DOHH2 (cell line): ENCODE results near the gene IRX2.

Experiments used
- H3F3A ChIP-seq: fragments of 200-600 bp; sonication (generic), shearing (Covaris generic); 2 replicates; pipeline ENCODE4 v1.6.0; 2016; ENCODE audit warnings: antibody characterized with exemption, mild to moderate bottlenecking; ENCODE audit not compliant: control insufficient read depth, insufficient read depth
- H3K27ac ChIP-seq: fragments of 200-600 bp; sonication (generic); 2 replicates; pipeline ENCODE4 v1.5.1; 2014; ENCODE audit warnings: low read depth, mild to moderate bottlenecking, low read length, moderate library complexity
- H3K27me3 ChIP-seq: fragments of 200-600 bp; sonication (generic); 2 replicates; pipeline ENCODE4 v1.6.1; 2014; ENCODE audit warnings: mild to moderate bottlenecking, low read length, mixed read lengths; ENCODE audit not compliant: control insufficient read depth
- H3K36me3 ChIP-seq: fragments of 200-600 bp; sonication (generic); 2 replicates; pipeline ENCODE4 v1.6.1; 2014; ENCODE audit warnings: mild to moderate bottlenecking, low read length, moderate library complexity, mixed read lengths; ENCODE audit not compliant: control insufficient read depth
- H3K4me1 ChIP-seq: fragments of 200-600 bp; sonication (generic); 2 replicates; pipeline ENCODE4 v1.6.1; 2014; ENCODE audit warnings: mild to moderate bottlenecking, low read length, mixed read lengths; ENCODE audit not compliant: control insufficient read depth
- H3K4me2 ChIP-seq: fragments of 200-600 bp; sonication (generic); 2 replicates; pipeline ENCODE4 v1.6.0; 2014; ENCODE audit warnings: mild to moderate bottlenecking, low read length, moderate library complexity
- H3K4me3 ChIP-seq: fragments of 200-600 bp; sonication (generic); 2 replicates; pipeline ENCODE4 v1.5.1; 2014; ENCODE audit warnings: mild to moderate bottlenecking, low read length, mixed read lengths
- H3K79me2 ChIP-seq: fragments of 200-600 bp; sonication (generic); 2 replicates; pipeline ENCODE4 v1.6.1; 2014; ENCODE audit warnings: mild to moderate bottlenecking, low read length, mixed read lengths; ENCODE audit not compliant: control insufficient read depth
- H3K9me2 ChIP-seq: fragments of 200-600 bp; sonication (generic); replicated peaks from 2 replicates; pipeline ENCODE4 v1.6.1; 2014; ENCODE audit warnings: mild to moderate bottlenecking, low read length, mixed read lengths; ENCODE audit not compliant: control insufficient read depth
- H3K9me3 ChIP-seq: fragments of 200-600 bp; sonication (generic); 2 replicates; pipeline ENCODE4 v1.6.1; 2014; ENCODE audit warnings: antibody characterized with exemption, low read length, mixed read lengths; ENCODE audit not compliant: control insufficient read depth, insufficient read depth
- H4K20me1 ChIP-seq: fragments of 200-600 bp; sonication (generic); 2 replicates; pipeline ENCODE4 v1.6.0; 2014; ENCODE audit warnings: low read depth, mild to moderate bottlenecking, antibody characterized with exemption, low read length, moderate library complexity; ENCODE audit not compliant: control insufficient read depth, insufficient read depth
- CTCF ChIP-seq: fragments of 200-600 bp; sonication (generic); IDR thresholded peaks from one replicate; pipeline ENCODE4 v1.5.1; 2014; ENCODE audit warnings: antibody characterized with exemption, mild to moderate bottlenecking, low read depth, low read length; ENCODE audit not compliant: poor library complexity, severe bottlenecking
- EZH2phosphoT487 ChIP-seq: fragments of 200-600 bp; sonication (generic); IDR thresholded peaks from 2 replicates; pipeline ENCODE4 v1.6.1; 2017; ENCODE audit warnings: borderline replicate concordance, mild to moderate bottlenecking, antibody characterized with exemption, low read length, moderate library complexity, mixed read lengths

IRX2 gene

GRCh38 chr5:2759091-2759490 lies 7.6 kb upstream of the IRX2 start:
- no peak overlapping the region for H3K4me2 ChIP-seq
- H3K27ac ChIP-seq = no peak overlapping the region
- no peaks in the 10 kb centered on the region for H4K20me1 ChIP-seq
- H3K4me3 ChIP-seq = no peak overlapping the region
- H3K9me3 ChIP-seq = peaks cover 11% of the 10 kb centered on the region; the same call in 1 of the 2 replicates
- H3K4me1 ChIP-seq = no peaks in the 10 kb centered on the region
- H3K9me2 ChIP-seq = no peaks in the 10 kb centered on the region
- no peaks in the 10 kb centered on the region for H3K27me3 ChIP-seq
- H3F3A ChIP-seq = no peaks in the 10 kb centered on the region
- no peaks in the 10 kb centered on the region for H3K36me3 ChIP-seq
- no peak for TF ChIP-seq EZH2phosphoT487
- TF ChIP-seq CTCF = no peak
- no peaks in the 10 kb centered on the region for H3K79me2 ChIP-seq

GRCh38 chr5:2758632-2759031 lies 7.2 kb upstream of the IRX2 start:
- Histone ChIP-seq H4K20me1 (no peaks in the 10 kb centered on the region), H3K9me2 (no peaks in the 10 kb centered on the region), H3K27me3 (no peaks in the 10 kb centered on the region), H3K36me3 (no peaks in the 10 kb centered on the region), H3K27ac (no peak overlapping the region), H3K9me3 (peaks cover 11% of the 10 kb centered on the region; the same call in 1 of the 2 replicates), H3F3A (no peaks in the 10 kb centered on the region), H3K4me1 (no peaks in the 10 kb centered on the region), H3K79me2 (no peaks in the 10 kb centered on the region), H3K4me3 (no peak overlapping the region), H3K4me2 (no peak overlapping the region)
- TF ChIP-seq EZH2phosphoT487 (no peak), CTCF (no peak)

GRCh38 chr5:2757563-2758351 lies 6.3 kb upstream of the IRX2 start:
- Histone ChIP-seq H3K27me3 (no peaks in the 10 kb centered on the region), H3K27ac (no peak overlapping the region)

More at GRCh38 chr5:2757563-2758351, 6.3 kb upstream of the IRX2 start:
- TF ChIP-seq EZH2phosphoT487 (no peak), CTCF (no peak)
- Histone ChIP-seq H3F3A (no peaks in the 10 kb centered on the region), H3K4me2 (no peak overlapping the region), H3K79me2 (no peaks in the 10 kb centered on the region), H4K20me1 (no peaks in the 10 kb centered on the region), H3K9me3 (peaks cover 12% of the 10 kb centered on the region; the same call in 1 of the 2 replicates), H3K4me1 (no peaks in the 10 kb centered on the region), H3K9me2 (no peaks in the 10 kb centered on the region), H3K36me3 (no peaks in the 10 kb centered on the region), H3K4me3 (no peak overlapping the region)
